ENCODE data around the gene PRKACA. TPM values are rescaled to one million over a fixed set of nuclear protein-coding genes. Genes with fewer than 3 reads are reported as not detected.

The PRKACA gene
- total RNA-seq, 1 experiment from 2014 or later: 37.7 TPM

- in situ Hi-C loops (cut with HindIII; ENCODE audit: low sequenced_read_pairs): no loop called here
- DNase-seq (ENCODE audit: low spot score): no peak
These were observed 2.3 kb upstream of the PRKACA start for GRCh38 chr19:14119644-14120496.

GRCh38 chr19:14119146-14119545 lies 1.6 kb upstream of the PRKACA start:
- in situ Hi-C loops (cut with HindIII; ENCODE audit: low sequenced_read_pairs): no loop called here
- DNase-seq (ENCODE audit: low spot score): no peak

GRCh38 chr19:14118165-14119051 lies 846 bp upstream of the PRKACA start:
- in situ Hi-C loops (cut with HindIII; ENCODE audit: low sequenced_read_pairs): no loop called here
- peak; percentile 70 for DNase-seq (ENCODE audit: low spot score)

- in situ Hi-C loops (cut with HindIII; ENCODE audit: low sequenced_read_pairs): no loop called here
- no peak for DNase-seq (ENCODE audit: low spot score)
These were observed 514 bp downstream of the PRKACA start for GRCh38 chr19:14116918-14117578.

GRCh38 chr19:14116525-14116917 lies 1.0 kb downstream of the PRKACA start:
- no peak for DNase-seq (ENCODE audit: low spot score)
- in situ Hi-C loops (cut with HindIII; ENCODE audit: low sequenced_read_pairs): no loop called here

- in situ Hi-C loops (cut with HindIII; ENCODE audit: low sequenced_read_pairs): no loop called here
- no peak for DNase-seq (ENCODE audit: low spot score)
These were observed 1.8 kb downstream of the PRKACA start for GRCh38 chr19:14115756-14116155.

GRCh38 chr19:14114854-14115253 lies 2.7 kb downstream of the PRKACA start:
- in situ Hi-C loops (cut with HindIII; ENCODE audit: low sequenced_read_pairs): no loop called here

GRCh38 chr19:14114439-14114838 lies 3.1 kb downstream of the PRKACA start:
- no peak for DNase-seq (ENCODE audit: low spot score)
- in situ Hi-C loops (cut with HindIII; ENCODE audit: low sequenced_read_pairs): no loop called here

More at GRCh38 chr19:14114854-14115253, 2.7 kb downstream of the PRKACA start:
- DNase-seq (ENCODE audit: low spot score): no peak

GRCh38 chr19:14113762-14114414 lies 3.7 kb downstream of the PRKACA start:
- no peak for DNase-seq (ENCODE audit: low spot score)
- in situ Hi-C loops (cut with HindIII; ENCODE audit: low sequenced_read_pairs): no loop called here

GRCh38 chr19:14112809-14113385 lies 4.7 kb downstream of the PRKACA start:
- in situ Hi-C loops (cut with HindIII; ENCODE audit: low sequenced_read_pairs): no loop called here
- no peak for DNase-seq (ENCODE audit: low spot score)

- in situ Hi-C loops (cut with HindIII; ENCODE audit: low sequenced_read_pairs): no loop called here
- no peak for DNase-seq (ENCODE audit: low spot score)
These were observed 5.3 kb downstream of the PRKACA start for GRCh38 chr19:14112051-14112808.

- in situ Hi-C loops (cut with HindIII; ENCODE audit: low sequenced_read_pairs): no loop called here
- no peak for DNase-seq (ENCODE audit: low spot score)
These were observed 6.1 kb downstream of the PRKACA start for GRCh38 chr19:14111486-14111885.

GRCh38 chr19:14110650-14111049 lies 6.9 kb downstream of the PRKACA start:
- in situ Hi-C loops (cut with HindIII; ENCODE audit: low sequenced_read_pairs): no loop called here
- no peak for DNase-seq (ENCODE audit: low spot score)

GRCh38 chr19:14107581-14108461 lies 9.7 kb downstream of the PRKACA start:
- in situ Hi-C loops (cut with HindIII; ENCODE audit: low sequenced_read_pairs): no loop called here
- no peak for DNase-seq (ENCODE audit: low spot score)

GRCh38 chr19:14106840-14107239 lies 10.7 kb downstream of the PRKACA start:
- DNase-seq (ENCODE audit: low spot score): no peak
- in situ Hi-C loops (cut with HindIII; ENCODE audit: low sequenced_read_pairs): no loop called here

GRCh38 chr19:14105680-14106079 lies 11.9 kb downstream of the PRKACA start:
- in situ Hi-C loops (cut with HindIII; ENCODE audit: low sequenced_read_pairs): no loop called here
- no peak for DNase-seq (ENCODE audit: low spot score)

- no peak for DNase-seq (ENCODE audit: low spot score)
- in situ Hi-C loops (cut with HindIII; ENCODE audit: low sequenced_read_pairs): no loop called here
These were observed 14.3 kb downstream of the PRKACA start for GRCh38 chr19:14103310-14103709.
